Neural cell (in vitro differentiated cells): ENCODE results near the gene FRS3. TPM values are rescaled to one million over a fixed set of nuclear protein-coding genes. Genes with fewer than 3 reads are reported as not detected.

ENCODE experiments used
- H2AFZ ChIP-seq: fragments of 200-600, 300-800 bp; sonication (generic), shearing (Covaris generic); 2 replicates; pipeline ENCODE4 v1.6.0; 2014; ENCODE audit warnings: low read depth, mild to moderate bottlenecking, antibody characterized with exemption, low read length, moderate library complexity
- H3F3A ChIP-seq: fragments of 200-600 bp; shearing (Covaris generic); 2 replicates; pipeline ENCODE4 v1.6.1; 2016; ENCODE audit warnings: mild to moderate bottlenecking, moderate library complexity, mixed read lengths, antibody characterized with exemption, low read length; ENCODE audit not compliant: insufficient read depth, poor library complexity, severe bottlenecking
- H3K27ac ChIP-seq: fragments of 200-600, 300-800 bp; sonication (generic), shearing (Covaris generic); 2 replicates; pipeline ENCODE4 v1.5.1; 2014; ENCODE audit warnings: mild to moderate bottlenecking, low read length, moderate library complexity
- H3K27me3 ChIP-seq: fragments of 300-800, 200-600 bp; sonication (generic), shearing (Covaris generic); 2 replicates; pipeline ENCODE4 v1.6.0; 2014; ENCODE audit warnings: mild to moderate bottlenecking, low read depth, low read length, moderate library complexity; ENCODE audit not compliant: insufficient read depth
- H3K36me3 ChIP-seq: fragments of 300-800, 200-600 bp; sonication (generic), shearing (Covaris generic); 2 replicates; pipeline ENCODE4 v1.5.1; 2014; ENCODE audit warnings: mild to moderate bottlenecking, antibody characterized with exemption, low read length, moderate library complexity; ENCODE audit not compliant: insufficient read depth
- H3K4me2 ChIP-seq: fragments of 300-800, 200-600 bp; sonication (generic), shearing (Covaris generic); 2 replicates; pipeline ENCODE4 v1.6.0; 2014; ENCODE audit warnings: mild to moderate bottlenecking, low read length
- H3K4me3 ChIP-seq: fragments of 300-800, 200-600 bp; sonication (generic), shearing (Covaris generic); 2 replicates; pipeline ENCODE4 v1.5.1; 2014; ENCODE audit warnings: mild to moderate bottlenecking, low read length, moderate library complexity
- H3K79me2 ChIP-seq: fragments of 200-600 bp; shearing (Covaris generic); replicated peaks from 2 replicates; pipeline ENCODE4 v1.6.0; 2014; ENCODE audit warnings: mild to moderate bottlenecking, low read length, moderate library complexity; ENCODE audit not compliant: insufficient read depth
- H3K9ac ChIP-seq: fragments of 300-800, 200-600 bp; sonication (generic), shearing (Covaris generic); 2 replicates; pipeline ENCODE4 v1.6.1; 2016; ENCODE audit warnings: mild to moderate bottlenecking, low read length, mixed read lengths
- H3K9me2 ChIP-seq: fragments of 200-600 bp; shearing (Covaris generic); 2 replicates; pipeline ENCODE4 v1.6.1; 2016; ENCODE audit warnings: mild to moderate bottlenecking, low read length, mixed read lengths; ENCODE audit not compliant: insufficient read depth
- H3K9me3 ChIP-seq: fragments of 200-600, 300-800 bp; sonication (generic), shearing (Covaris generic); 2 replicates; pipeline ENCODE4 v1.6.1; 2016; ENCODE audit warnings: mild to moderate bottlenecking, mixed run types, low read length, moderate library complexity, mixed read lengths
- H4K20me1 ChIP-seq: fragments of 200-600 bp; shearing (Covaris generic); 2 replicates; pipeline ENCODE4 v1.6.1; 2016; ENCODE audit warnings: mild to moderate bottlenecking, mixed run types; ENCODE audit not compliant: insufficient read depth
- EP300 ChIP-seq: fragments of 450-650 bp; conservative IDR thresholded peaks from 2 replicates; pipeline ENCODE4 v1.6.1; 2014; ENCODE audit warnings: antibody characterized with exemption, mild to moderate bottlenecking, moderate library complexity; ENCODE audit not compliant: poor library complexity, severe bottlenecking
- EZH2 ChIP-seq: fragments of 200-600, 300-800 bp; shearing (Covaris generic), sonication (generic); IDR thresholded peaks from 2 replicates; pipeline ENCODE4 v1.6.1; 2014; ENCODE audit warnings: antibody characterized with exemption, low read length, borderline replicate concordance, mild to moderate bottlenecking; ENCODE audit not compliant: insufficient read depth, poor library complexity, severe bottlenecking
- MXI1 ChIP-seq: fragments of 450-650 bp; conservative IDR thresholded peaks from 2 replicates; pipeline ENCODE4 v1.6.1; 2014; ENCODE audit warnings: antibody characterized with exemption, mild to moderate bottlenecking; ENCODE audit not compliant: poor library complexity, severe bottlenecking
- POLR2AphosphoS5 ChIP-seq: IDR thresholded peaks from 2 replicates; pipeline ENCODE4 v1.6.1; 2012
- RAD21 ChIP-seq: fragments of 450-650 bp; conservative IDR thresholded peaks from 2 replicates; pipeline ENCODE4 v1.6.1; 2014; ENCODE audit warnings: antibody characterized with exemption, mild to moderate bottlenecking, moderate library complexity
- SMC3 ChIP-seq: fragments of 450-650 bp; conservative IDR thresholded peaks from 2 replicates; pipeline ENCODE4 v1.6.1; 2014; ENCODE audit warnings: antibody characterized with exemption, mild to moderate bottlenecking, moderate library complexity; ENCODE audit not compliant: poor library complexity
- TAF1 ChIP-seq: IDR thresholded peaks from 2 replicates; pipeline ENCODE4 v1.6.1; 2012; ENCODE audit warnings: low read depth
- polyA plus RNA-seq: library from polyadenylated mRNA; depleted of rRNA; stranded (reverse); fragments of >200 nt; gene quantifications from 2 replicates; pipeline ENCODE4 v1.2.3, GENCODE V29; 2014
- small RNA-seq, 3 experiments: library from RNA; depleted of rRNA; stranded (forward); fragments of <200 nt; gene quantifications; one replicate each; pipeline ENCODE3, GENCODE V24; 2012
- TF ChIP-seq, protein P1 (sequence below): fragments of 450-650 bp; IDR thresholded peaks from 2 replicates; pipeline ENCODE4 v1.5.1; 2014; ENCODE audit warnings: antibody characterized with exemption, mild to moderate bottlenecking, moderate library complexity; ENCODE audit not compliant: poor library complexity, severe bottlenecking
- TF ChIP-seq, protein P2 (sequence below): IDR thresholded peaks from 2 replicates; pipeline ENCODE4 v1.6.1; 2012; ENCODE audit warnings: borderline replicate concordance

Gene FRS3
- polyA plus RNA-seq, 1 donor from 2014 or later, result 15.7 TPM

GRCh38 chr6:41720262-41720620 lies 59.5 kb downstream of the FRS3 start:
- Histone ChIP-seq H3K4me3 (no peak overlapping the region), H3K36me3 (no peaks in the 10 kb centered on the region), H3F3A (no peaks in the 10 kb centered on the region), H4K20me1 (no peaks in the 10 kb centered on the region), H3K79me2 (no peaks in the 10 kb centered on the region), H3K9me2 (no peaks in the 10 kb centered on the region), H3K4me2 (no peak overlapping the region), H2AFZ (no peak overlapping the region), H3K27ac (no peak overlapping the region), H3K27me3 (no peaks in the 10 kb centered on the region), H3K9ac (no peak overlapping the region), H3K9me3 (no peaks in the 10 kb centered on the region)
- TF ChIP-seq POLR2AphosphoS5, result no peak
- no peak for TF ChIP-seq EZH2
- TF ChIP-seq MXI1, result no peak
- no peak for TF ChIP-seq SMC3
- TF ChIP-seq, protein P1, sequence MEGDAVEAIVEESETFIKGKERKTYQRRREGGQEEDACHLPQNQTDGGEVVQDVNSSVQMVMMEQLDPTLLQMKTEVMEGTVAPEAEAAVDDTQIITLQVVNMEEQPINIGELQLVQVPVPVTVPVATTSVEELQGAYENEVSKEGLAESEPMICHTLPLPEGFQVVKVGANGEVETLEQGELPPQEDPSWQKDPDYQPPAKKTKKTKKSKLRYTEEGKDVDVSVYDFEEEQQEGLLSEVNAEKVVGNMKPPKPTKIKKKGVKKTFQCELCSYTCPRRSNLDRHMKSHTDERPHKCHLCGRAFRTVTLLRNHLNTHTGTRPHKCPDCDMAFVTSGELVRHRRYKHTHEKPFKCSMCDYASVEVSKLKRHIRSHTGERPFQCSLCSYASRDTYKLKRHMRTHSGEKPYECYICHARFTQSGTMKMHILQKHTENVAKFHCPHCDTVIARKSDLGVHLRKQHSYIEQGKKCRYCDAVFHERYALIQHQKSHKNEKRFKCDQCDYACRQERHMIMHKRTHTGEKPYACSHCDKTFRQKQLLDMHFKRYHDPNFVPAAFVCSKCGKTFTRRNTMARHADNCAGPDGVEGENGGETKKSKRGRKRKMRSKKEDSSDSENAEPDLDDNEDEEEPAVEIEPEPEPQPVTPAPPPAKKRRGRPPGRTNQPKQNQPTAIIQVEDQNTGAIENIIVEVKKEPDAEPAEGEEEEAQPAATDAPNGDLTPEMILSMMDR, result no peak
- no peak for TF ChIP-seq TAF1
- no peak for TF ChIP-seq EP300
- TF ChIP-seq RAD21, result no peak
- TF ChIP-seq, protein P2, sequence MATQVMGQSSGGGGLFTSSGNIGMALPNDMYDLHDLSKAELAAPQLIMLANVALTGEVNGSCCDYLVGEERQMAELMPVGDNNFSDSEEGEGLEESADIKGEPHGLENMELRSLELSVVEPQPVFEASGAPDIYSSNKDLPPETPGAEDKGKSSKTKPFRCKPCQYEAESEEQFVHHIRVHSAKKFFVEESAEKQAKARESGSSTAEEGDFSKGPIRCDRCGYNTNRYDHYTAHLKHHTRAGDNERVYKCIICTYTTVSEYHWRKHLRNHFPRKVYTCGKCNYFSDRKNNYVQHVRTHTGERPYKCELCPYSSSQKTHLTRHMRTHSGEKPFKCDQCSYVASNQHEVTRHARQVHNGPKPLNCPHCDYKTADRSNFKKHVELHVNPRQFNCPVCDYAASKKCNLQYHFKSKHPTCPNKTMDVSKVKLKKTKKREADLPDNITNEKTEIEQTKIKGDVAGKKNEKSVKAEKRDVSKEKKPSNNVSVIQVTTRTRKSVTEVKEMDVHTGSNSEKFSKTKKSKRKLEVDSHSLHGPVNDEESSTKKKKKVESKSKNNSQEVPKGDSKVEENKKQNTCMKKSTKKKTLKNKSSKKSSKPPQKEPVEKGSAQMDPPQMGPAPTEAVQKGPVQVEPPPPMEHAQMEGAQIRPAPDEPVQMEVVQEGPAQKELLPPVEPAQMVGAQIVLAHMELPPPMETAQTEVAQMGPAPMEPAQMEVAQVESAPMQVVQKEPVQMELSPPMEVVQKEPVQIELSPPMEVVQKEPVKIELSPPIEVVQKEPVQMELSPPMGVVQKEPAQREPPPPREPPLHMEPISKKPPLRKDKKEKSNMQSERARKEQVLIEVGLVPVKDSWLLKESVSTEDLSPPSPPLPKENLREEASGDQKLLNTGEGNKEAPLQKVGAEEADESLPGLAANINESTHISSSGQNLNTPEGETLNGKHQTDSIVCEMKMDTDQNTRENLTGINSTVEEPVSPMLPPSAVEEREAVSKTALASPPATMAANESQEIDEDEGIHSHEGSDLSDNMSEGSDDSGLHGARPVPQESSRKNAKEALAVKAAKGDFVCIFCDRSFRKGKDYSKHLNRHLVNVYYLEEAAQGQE, result no peak

Small RNAs within 50 kb of the gene (small RNA-seq; reads per million reads assigned to genes)
- gene AL365205.2 (0 reads per million in 3 experiments), gene AL365205.3 (0 reads per million in 3 experiments)

Other genes starting within 250 kb of the FRS3 start
- gene FOXP4, start 233.5 kb downstream of the FRS3 start, polyA plus RNA-seq, result 7.1 and 9.7 TPM in 2 replicates
- 42.5 and 42.8 TPM in 2 replicates for gene MDFI, start 141.4 kb downstream of the FRS3 start, polyA plus RNA-seq
- 0.24 and 0.46 TPM in 2 replicates for gene TFEB, start 44.3 kb downstream of the FRS3 start, polyA plus RNA-seq
- not detected in 2 replicates for gene PGC, start 32.5 kb downstream of the FRS3 start, polyA plus RNA-seq
- gene PRICKLE4, start 882 bp upstream of the FRS3 start, polyA plus RNA-seq, result 1.3 TPM in 1 of 2 replicates, not detected in the other
- gene TOMM6, start 7.8 kb upstream of the FRS3 start, polyA plus RNA-seq, result 130 and 184 TPM in 2 replicates
- gene USP49, start 115.5 kb upstream of the FRS3 start, polyA plus RNA-seq, result 23.5 and 24.2 TPM in 2 replicates
- 18.9 and 21.2 TPM in 2 replicates for gene MED20, start 141.2 kb upstream of the FRS3 start, polyA plus RNA-seq
- gene BYSL, start 141.6 kb upstream of the FRS3 start, polyA plus RNA-seq, result 19.6 and 19.8 TPM in 2 replicates
- 15.7 and 17.9 TPM in 2 replicates for gene CCND3, start 161.9 kb upstream of the FRS3 start, polyA plus RNA-seq